ENCODE data around the gene EPS15. TPM values are rescaled to one million over a fixed set of nuclear protein-coding genes. Genes with fewer than 3 reads are reported as not detected.
A peak's percentile ranks its signal among the peaks of the same experiment; 100 is the strongest.

EPS15 gene
- total and polyA plus RNA-seq, 9 of the 15 experiments (the other 6 are each of a cell fraction or from before 2014, with no cell fraction given): 23.1 to 69.0 (median 41.7) TPM

GRCh38 chr1:51517361-51518032 is 1.6 kb downstream of the EPS15 start (continued):
- TF ChIP-seq GABPA (tag; conservative IDR thresholded peaks at IDR 0.05; ENCODE audit: low read depth): peak; percentile 33; the same call in 1 of the 2 replicates
- no peak for TF ChIP-seq NELFE (IDR thresholded peaks at IDR 0.05; ENCODE audit: insufficient read depth, insufficient read length)
- TF ChIP-seq FOXK1 (CRISPR knock-in tag; IDR thresholded peaks at IDR 0.05; ENCODE audit: borderline replicate concordance): no peak
- TF ChIP-seq THRAP3 (IDR thresholded peaks at IDR 0.05; ENCODE audit: borderline replicate concordance): peak; percentile 26; the same call in 1 of the 2 replicates
- TF ChIP-seq ZC3H4 (CRISPR knock-in tag; IDR thresholded peaks at IDR 0.05; ENCODE audit: borderline replicate concordance): no peak
- no peak for TF ChIP-seq EZH2 (IDR thresholded peaks at IDR 0.05; ENCODE audit: borderline replicate concordance, low read depth, low read length)
- TF ChIP-seq, protein P1, sequence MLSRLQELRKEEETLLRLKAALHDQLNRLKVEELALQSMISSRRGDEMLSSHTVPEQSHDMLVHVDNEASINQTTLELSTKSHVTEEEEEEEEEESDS (CRISPR knock-in tag; IDR thresholded peaks at IDR 0.05): no peak
- no peak for TF ChIP-seq NBN (IDR thresholded peaks at IDR 0.05; ENCODE audit: low read depth)
- TF ChIP-seq SMARCE1 (IDR thresholded peaks at IDR 0.05): no peak
- 0 out of 2 replicates have a peak, but pooled peaks have one; percentile 49 for TF ChIP-seq MEF2D (tag; conservative IDR thresholded peaks at IDR 0.05; ENCODE audit: low read depth)
- TF ChIP-seq, protein P2, sequence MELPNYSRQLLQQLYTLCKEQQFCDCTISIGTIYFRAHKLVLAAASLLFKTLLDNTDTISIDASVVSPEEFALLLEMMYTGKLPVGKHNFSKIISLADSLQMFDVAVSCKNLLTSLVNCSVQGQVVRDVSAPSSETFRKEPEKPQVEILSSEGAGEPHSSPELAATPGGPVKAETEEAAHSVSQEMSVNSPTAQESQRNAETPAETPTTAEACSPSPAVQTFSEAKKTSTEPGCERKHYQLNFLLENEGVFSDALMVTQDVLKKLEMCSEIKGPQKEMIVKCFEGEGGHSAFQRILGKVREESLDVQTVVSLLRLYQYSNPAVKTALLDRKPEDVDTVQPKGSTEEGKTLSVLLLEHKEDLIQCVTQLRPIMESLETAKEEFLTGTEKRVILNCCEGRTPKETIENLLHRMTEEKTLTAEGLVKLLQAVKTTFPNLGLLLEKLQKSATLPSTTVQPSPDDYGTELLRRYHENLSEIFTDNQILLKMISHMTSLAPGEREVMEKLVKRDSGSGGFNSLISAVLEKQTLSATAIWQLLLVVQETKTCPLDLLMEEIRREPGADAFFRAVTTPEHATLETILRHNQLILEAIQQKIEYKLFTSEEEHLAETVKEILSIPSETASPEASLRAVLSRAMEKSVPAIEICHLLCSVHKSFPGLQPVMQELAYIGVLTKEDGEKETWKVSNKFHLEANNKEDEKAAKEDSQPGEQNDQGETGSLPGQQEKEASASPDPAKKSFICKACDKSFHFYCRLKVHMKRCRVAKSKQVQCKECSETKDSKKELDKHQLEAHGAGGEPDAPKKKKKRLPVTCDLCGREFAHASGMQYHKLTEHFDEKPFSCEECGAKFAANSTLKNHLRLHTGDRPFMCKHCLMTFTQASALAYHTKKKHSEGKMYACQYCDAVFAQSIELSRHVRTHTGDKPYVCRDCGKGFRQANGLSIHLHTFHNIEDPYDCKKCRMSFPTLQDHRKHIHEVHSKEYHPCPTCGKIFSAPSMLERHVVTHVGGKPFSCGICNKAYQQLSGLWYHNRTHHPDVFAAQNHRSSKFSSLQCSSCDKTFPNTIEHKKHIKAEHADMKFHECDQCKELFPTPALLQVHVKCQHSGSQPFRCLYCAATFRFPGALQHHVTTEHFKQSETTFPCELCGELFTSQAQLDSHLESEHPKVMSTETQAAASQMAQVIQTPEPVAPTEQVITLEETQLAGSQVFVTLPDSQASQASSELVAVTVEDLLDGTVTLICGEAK (IDR thresholded peaks at IDR 0.05): peak; percentile 33; the same call in 1 of the 2 replicates
- TF ChIP-seq, protein P2 (CRISPR knock-in tag; IDR thresholded peaks at IDR 0.05): no peak
- TF ChIP-seq, protein P3, sequence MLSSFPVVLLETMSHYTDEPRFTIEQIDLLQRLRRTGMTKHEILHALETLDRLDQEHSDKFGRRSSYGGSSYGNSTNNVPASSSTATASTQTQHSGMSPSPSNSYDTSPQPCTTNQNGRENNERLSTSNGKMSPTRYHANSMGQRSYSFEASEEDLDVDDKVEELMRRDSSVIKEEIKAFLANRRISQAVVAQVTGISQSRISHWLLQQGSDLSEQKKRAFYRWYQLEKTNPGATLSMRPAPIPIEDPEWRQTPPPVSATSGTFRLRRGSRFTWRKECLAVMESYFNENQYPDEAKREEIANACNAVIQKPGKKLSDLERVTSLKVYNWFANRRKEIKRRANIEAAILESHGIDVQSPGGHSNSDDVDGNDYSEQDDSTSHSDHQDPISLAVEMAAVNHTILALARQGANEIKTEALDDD (IDR thresholded peaks at IDR 0.05): peak; percentile 54; the same call in 1 of the 2 replicates
- no peak for TF ChIP-seq RB1 (IDR thresholded peaks at IDR 0.05; ENCODE audit: low read depth)
- TF ChIP-seq MLLT1 (IDR thresholded peaks at IDR 0.05): peak; percentile 29 to 68; a peak in 1 of 4 replicates
- TF ChIP-seq ETS2 (tag; IDR thresholded peaks at IDR 0.05; ENCODE audit: borderline replicate concordance, poor library complexity, severe bottlenecking): no peak
- TF ChIP-seq ZNF668 (CRISPR knock-in tag; IDR thresholded peaks at IDR 0.05): 0 out of 2 replicates have a peak, but pooled peaks have one; percentile 29

Data from K562 (cell line).